HG03457 (cell line): ENCODE results near the gene FKBP5.
"Not testable (repeated sequence)": the region's sequence is repeated elsewhere in the genome, so short reads cannot be mapped to it uniquely, and the experiment has no call there.

Experiments used
- ATAC-seq: cut with Tn5 transposase; IDR thresholded peaks from one replicate; pipeline ENCODE4 v1.9.1; 2021; ENCODE audit warnings: moderate number of reproducible peaks; ENCODE audit not compliant: unreplicated experiment

FKBP5 gene

DNA sequence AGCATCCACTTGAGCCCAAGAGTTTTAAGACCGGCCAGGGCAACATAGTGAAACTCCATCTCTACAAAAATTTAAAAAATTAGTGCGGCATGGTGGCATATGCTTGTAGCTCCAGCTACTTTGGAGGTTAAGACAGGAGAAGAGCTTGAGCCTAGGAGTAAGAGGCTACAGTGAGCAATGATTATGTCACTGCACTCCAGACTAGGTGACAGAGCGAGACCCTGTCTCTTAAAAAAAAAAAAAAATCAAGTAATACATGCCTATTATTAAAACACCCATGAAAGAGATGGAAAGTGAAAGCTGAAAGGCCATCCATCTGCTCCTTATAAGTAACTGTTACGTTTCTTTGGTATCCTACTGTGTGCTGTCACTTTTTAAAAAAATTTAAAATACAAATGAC lies 66.4 kb downstream of the FKBP5 start:
- ATAC-seq = no peak

DNA sequence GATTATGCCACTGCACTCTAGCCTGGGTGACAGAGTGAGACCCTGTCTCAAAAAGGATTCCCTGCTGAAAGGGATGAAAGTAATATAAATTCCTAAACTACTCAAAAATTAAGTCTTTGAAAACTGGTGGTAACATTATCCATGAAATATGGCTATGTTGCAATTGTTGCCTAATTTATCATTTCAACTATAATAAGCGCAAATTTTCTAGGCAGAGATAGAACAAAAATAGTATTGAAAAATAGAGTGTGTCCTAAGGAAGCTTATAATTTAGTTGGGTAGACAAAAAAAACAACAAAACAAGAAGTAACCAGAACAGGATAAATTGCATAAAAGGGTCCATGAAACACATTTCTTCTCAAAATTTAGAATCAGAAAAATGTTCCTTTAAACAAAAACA lies 68.0 kb downstream of the FKBP5 start:
- no peak for ATAC-seq

DNA sequence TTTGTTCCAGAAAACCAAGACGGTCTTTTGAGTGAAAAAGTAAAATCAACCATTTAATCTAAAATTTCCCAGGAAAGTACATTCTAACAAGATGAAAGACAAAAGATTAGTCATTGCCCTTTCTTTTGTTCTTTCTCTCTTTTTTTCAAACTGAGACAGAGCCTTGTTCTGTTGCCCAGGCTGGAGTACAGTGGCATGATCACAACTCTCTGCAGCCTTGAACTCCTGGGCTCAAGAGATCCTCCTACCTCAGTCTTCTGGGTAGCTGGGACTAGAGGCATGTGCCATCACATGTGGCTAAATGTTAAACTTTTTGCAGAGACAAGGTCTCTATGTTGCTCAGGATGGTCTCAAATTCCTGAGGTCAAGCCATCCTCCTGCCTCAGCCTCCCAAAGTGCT lies 75.0 kb downstream of the FKBP5 start:
- no peak for ATAC-seq

DNA sequence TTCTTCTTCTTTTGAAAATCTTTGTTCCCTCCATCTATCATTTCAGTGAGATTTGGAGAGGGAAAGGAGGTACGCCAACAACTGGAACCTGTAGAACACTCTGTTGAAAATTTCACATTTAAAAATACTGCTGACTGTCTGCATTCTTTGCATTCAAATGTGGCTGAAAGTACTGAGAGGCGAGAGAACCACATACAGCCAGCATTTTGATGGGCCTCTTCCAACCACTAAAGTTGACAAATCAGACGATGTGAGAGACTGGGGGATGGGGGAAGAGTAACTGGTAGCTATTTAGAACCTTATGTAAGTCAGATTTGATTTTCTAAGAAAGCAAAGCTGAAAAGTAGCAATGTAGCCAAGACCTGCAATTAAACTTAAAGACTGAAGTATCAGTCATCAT lies 77.5 kb downstream of the FKBP5 start:
- no peak for ATAC-seq

DNA sequence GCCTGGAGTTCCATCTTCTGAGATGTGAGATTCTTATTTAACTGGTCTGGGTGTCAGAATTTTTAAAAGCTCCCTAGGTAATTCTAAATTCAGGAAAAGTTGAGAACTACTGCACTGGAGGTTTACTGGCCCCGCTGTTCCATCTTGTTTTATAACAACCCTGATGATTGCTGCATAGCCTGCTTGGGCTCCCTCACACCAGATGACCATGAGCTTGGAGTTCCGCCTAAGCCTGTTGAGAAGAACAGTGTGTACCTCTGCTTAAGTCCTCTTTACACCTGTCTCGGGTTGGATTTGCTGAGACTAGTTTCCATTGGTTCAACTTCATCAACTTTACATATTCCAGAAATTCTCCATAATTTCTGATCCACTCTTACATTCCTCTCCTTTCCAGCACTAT lies 77.9 kb downstream of the FKBP5 start:
- no peak for ATAC-seq

DNA sequence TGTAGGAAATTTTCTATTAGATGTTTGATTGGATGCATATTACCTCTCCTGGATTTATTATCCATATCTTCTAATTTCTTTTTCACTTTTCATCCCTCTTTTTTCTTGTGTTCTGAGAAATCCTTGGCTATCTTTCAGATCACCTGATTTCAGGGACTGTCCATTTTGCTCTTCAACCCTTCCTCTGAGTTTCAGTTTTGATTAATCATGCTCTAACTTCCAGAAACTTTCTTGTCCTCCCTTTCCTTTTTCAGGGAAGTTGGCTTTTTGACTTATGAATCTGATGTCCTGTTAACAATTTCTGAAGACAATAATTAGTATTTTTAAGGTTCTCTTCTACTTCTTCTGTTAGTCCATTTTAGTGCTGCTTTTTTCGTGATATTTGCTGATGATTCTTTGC lies 79.1 kb downstream of the FKBP5 start:
- ATAC-seq = no peak

DNA sequence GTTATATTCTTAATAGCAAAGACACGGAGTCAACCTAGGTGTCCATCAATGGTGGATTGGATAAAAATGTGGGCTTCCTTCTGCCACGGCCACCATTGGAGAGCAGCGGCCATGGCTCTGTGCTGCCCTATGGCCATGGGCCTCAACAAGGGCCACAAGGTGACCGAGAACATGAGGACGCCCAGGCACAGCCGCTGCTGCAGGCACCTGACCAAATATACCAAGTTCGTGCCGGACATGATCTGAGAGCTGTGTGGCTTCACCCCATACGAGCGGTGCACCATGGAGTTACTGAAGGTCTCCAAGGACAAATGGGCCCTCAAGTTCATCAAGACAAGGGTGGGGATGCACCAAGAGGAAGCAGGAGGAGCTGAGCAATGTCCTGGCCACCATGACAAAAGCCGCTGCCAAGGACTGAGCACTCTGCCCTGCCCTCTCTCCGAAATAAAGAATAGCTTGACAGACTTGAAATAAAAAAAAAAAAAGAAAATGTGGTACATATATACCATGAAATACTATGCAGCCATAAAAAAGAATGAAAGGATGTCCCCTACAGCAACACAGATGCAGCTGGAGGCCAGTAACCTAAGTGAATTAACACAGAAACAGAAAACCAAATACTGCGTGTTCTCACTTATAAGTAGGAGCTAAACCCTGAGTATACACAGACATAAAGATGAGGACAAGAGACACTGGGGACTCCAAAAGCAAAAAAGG lies 81.0 kb downstream of the FKBP5 start:
- no peak for ATAC-seq

DNA sequence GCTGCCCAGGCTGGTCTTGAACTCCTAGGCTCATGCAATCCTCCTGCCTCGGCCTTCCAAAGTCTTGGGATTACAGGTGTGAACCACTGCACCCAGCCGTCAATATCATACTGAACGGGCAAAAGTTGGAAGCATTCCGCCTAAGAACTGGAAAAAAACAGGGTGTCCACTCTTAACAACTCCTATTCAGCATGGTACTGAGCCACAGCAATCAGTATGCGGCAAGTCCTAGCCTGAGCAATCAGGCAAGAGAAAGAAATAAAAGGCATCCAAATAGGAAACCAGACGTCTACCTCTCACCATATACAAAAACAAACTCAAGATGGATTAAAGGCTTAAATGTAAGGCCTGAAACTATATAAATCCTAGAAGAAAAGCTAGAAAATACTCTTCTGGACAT lies 83.1 kb downstream of the FKBP5 start:
- ATAC-seq = no peak

DNA sequence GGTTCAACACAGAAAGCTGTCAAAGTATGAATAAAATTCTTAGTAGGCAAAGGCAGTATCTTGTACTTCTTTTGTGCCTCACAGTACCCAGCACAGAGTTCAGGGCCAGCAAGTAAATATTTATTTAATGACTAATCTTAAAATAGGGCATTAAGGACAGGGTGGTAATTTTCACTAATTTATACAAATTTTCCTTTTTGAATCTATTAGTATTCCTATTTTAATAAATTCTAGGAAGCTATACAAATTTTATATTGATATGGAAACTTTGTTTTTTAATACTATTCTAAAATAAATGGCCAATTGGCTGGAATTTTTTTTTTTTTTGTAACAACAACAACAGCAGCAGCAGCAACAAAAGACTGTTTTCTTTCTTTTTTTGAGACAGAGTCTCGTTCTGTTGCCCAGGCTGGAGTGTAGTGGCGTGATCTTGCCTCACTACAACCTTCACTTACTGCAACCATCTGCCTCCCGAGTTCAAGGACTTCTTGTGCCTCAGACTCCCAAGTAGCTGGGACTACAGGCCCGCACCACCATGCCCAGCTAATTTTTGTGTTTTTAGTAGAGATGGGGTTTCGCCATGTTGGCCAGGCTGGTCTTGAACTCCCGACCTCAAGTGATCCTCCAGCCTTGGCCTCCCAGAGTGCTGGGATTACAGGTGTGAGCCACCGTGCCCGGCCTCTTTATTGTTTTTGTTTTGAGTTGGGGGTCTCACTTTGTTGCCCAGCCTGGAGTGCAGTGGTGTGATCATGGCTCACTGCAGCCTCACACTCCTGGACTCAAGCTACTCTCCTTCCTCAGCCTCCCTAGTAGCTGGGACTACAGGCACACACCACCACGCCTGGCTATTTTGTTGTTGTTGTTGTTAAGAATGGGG lies 85.2 kb downstream of the FKBP5 start:
- ATAC-seq = no peak

DNA sequence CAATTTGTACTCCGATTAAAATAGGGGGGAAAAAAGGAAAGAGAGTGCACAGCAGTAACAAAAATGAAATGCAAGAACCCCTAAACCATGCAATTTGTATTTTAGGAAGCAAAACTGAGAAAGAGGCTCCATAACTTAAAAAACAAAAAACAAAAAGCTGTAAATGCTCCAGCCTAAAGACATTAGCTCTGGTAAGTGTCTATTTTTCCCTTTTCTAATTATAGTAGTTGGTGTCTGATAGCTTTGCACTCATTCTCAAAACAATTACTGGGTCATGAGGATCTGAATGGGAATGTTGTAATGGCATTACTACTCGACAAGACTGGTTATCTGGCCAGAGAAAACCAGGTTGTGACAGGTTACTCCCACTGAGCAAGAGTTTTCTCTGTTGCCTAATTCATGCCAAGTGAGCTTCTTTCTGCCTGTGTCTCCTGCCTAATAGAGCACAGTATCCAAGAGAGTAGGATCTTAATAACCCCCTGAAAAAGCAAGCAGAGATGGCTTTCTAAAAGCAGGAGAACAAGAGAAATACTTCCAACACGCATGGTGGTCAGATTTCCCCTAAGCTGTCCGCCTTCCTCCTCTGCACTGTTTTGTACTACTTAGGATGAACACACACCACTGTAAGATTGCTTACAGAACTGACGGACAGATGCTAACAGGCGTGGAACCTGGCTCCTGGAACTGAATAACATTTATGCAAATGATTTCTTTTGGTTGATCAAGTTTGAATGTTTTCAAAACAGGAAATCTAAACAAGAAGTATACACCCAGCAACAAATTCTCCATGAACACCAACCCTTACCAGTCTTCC lies 86.4 kb downstream of the FKBP5 start:
- no peak for ATAC-seq

DNA sequence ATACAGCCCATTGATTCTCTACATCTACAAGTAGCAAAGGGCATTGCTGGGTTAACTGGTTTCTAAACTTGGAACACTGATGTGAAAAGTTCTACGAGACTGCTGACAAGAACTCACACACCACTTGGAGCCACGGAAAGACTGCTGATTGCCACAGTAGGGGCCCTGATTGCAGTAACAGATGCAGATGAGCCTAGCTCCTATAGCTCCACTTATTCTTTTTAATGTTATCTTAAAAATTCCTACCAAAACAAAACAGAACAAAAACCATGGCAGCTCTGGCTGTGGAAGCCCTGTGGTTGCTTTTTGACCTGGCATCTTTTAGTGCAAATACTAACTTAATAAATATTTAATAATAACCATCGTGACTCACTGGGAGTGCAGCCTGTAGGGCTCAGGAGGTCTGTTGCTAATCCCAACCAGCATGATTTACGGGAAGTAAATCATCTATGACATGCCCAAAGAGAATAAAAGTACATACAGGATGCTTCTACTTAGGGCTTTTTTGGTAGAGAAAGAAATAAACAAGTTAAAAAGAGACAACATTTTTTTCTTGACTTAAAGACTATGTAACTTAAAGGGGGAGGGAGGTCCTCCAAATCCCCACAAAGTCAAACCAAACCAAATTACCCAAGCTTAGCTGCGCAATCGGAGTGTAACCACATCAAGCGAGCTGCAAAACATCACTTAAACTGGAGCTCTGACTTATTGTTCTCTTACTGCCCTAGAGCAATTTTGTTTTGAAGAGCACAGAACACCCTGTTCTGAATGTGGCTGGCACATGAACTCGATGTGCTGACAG lies 87.2 kb downstream of the FKBP5 start:
- no peak for ATAC-seq

DNA sequence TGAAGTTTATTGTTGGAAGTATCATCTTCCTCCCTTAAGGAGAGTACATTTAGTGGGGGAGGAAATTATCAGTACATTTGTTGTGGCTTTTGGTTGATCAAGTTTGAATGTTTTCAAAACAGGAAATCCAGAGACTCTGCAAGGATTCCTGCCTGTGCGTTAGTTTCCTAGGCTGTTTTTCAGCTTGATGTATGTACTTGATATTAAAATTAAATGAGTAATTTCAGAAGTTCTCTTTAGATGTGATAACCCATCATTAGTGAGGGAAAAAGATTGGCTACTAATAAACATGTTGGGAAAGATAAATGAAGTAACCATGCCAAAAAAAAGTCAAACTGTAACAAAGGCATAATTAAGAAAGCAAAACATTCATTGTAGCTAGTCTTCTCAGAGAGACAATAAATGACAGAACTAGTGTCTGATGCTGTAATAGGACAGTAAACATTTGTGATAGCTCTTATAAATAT lies 88.0 kb downstream of the FKBP5 start:
- ATAC-seq = no peak

DNA sequence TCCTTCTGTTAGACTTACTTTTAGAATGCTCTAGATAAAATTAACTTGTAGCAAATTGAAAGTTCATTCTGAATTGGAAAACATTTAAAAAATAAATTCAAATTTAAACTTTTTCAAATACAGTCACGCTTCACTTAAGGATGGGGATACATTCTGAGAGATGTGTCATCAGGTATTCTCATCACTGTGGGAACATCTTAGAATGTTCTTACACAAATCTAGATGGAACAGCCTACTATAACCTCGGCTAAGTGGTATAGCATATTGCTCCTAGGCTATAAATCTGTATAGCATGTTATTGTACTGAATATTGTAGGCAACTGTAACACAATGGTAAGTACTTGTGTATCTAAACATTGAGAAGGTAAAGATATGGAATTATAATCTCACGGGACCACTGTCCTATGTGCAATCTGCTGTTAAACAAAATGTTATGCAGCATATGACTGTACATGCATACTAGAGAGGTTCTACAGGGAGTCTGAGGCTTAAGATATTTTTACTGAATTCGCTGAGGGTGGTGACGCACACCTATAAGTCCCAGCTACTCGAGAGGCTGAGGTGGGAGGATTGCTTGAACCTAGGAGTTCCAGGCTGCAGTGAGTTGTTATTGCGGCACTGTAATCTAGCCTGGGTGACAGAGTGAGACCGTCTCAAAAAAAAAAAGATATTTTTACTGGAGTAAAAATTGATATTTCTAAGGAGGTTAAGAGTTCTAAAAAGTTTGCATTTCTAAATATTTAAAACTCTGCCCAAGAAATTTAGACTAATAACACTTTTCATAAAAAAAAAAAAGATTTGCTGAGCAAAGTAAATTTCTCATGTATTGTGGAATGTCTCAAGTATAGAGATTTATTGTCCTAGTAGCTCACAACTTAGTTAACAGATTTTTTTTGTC lies 88.7 kb downstream of the FKBP5 start:
- ATAC-seq = no peak

DNA sequence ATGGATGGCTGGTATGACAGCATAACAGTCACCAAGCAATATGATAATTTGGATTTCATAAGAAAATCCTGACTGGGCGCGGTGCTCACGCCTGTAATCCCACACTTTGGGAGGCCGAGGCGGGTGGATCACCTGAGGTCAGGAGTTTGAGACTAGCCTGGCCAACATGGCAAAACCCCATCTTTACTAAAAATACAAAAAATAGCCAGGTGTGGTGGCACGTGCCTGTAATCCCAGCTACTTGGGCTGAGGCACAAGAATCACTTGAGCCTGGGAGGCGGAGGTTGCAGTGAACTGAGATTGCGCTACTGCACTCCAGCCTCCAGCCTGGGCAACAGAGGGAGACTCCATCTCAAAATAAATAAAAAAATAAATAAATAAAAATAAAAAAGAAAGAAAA lies 90.1 kb downstream of the FKBP5 start:
- not testable (repeated sequence) for ATAC-seq

DNA sequence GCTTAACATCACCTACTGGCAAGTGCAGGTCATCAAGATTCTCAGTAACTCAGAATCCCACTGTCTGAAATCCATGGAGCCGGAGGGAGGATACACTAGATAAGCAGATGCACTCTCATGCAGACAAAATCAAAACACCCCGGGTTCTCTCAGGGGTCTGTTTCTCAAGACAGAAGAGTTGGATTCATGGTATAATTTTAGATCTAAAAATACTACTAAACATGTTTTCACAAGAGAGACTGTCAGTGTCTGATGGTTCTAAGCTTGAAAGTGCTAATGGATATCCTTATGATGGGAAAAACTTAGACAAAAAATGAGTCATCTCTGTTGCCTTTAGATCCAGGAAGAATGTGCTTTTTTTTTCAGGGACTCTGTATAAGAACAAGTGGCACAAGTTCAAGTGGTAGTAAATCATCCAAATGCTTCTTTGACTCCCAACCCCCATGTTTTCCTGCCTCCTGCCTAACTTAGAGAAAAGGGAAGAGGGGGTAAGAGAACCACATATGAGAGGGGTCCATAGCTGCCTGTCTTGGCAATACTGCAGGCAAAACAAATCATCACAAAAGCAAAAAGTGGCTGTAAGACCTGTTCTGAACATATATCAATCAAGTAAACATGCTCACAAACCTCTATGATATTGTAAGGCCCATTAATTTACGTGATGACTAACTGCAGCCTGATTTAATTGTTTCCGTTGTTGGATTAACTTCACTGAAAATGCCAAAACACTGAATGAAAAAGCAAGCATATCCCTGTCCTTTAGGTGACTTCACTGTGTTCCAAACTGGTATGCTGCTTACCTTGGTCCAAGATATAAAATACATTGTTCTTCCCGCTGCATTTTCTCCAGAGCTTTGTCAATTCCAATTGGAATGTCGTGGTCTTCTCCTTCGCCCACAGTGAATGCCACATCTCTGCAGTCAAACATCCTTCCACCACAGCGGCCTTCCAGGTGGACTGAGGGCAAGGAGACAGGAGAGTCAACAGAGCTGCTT lies 92.0 kb downstream of the FKBP5 start:
- no peak for ATAC-seq

DNA sequence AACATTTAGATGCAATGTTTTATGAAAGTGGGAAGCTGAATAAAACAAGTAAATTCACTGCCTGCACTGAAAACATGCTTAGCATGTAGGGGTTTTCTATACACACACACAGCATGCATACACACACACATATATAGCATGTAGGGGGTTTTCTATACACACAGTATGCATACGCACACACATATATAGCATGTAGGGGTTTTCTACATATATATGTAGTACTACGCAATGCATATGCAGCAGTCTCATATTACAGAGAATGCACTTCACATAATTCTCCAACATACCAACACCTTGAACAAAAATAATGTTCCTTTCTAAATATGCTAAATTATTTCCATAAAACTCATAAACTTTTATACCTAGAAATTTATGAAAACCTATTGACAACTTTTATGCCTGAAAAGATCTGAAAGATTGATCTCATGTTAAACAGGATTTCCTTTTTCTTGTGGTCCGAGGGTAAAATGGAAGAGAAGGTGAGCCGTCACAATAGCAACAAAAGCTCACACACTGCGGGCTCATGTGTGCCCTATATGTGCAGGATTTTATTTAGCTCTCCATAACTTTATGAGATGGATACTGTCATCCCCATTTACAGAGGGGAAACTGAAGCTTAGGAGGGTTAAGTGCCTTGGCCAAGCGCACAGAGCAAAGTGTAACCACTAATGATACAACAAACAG lies 94.1 kb downstream of the FKBP5 start:
- ATAC-seq = no peak

DNA sequence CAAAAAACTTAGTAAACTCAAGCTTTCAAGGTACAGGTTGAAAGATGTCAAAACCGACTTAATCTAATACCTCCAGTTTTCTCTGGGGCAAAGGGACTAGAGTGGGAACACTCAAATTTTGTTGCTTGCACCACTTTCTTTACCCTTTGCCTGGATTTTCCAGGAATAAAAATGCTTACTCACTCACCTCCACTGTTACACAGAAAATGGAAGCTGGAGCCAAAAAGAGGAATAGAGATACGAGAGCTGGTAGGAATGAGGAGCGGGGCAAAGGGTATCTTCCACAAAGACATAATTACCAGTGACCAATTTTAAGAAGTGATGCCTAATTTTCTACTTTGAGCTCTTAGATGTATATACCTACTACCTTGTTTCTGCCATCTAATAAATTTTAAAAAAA lies 96.5 kb downstream of the FKBP5 start:
- no peak for ATAC-seq

DNA sequence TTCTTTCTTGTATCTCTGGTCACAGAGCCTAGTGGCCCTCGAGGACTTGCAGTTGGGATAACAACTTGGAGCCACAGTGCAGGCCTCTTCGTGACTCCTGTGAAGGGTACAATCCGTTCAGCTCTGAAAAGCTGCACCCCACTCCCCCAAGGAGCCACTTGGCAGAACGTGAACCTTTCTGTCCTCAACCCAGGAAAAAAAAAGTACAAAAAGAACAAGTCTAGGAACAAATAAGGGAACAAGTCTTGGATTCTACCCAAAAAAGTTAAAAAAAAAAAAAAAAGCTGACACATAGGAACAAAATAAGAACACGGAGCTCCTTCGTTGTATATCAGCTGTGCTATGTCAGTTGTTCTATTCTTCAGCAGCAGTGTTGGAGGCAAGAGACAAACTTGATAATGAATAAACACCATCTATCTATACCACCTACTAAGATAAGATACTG lies 98.1 kb downstream of the FKBP5 start:
- ATAC-seq = no peak
